SK-N-MC (cell line): ENCODE measurements around the gene ADAM20.

Experiments used
- EZH2 ChIP-seq: fragments of 200-600 bp; sonication (generic); IDR thresholded peaks from one replicate; pipeline ENCODE4 v1.6.1; 2017; ENCODE audit warnings: antibody characterized with exemption
- POLR2AphosphoS5 ChIP-seq: IDR thresholded peaks from 2 replicates; pipeline ENCODE4 v1.6.1; 2012; ENCODE audit warnings: mild to moderate bottlenecking, low read depth, low read length, borderline replicate concordance

GRCh38 chr14:70525691-70526090 is 9.1 kb downstream of the ADAM20 start:
- no peak for TF ChIP-seq EZH2
- no peak for TF ChIP-seq POLR2AphosphoS5
